ENCODE measurements around the gene GBP7.
"Not testable (repeated sequence)": the region's sequence is repeated elsewhere in the genome, so short reads cannot be mapped to it uniquely, and the experiment has no call there.

GBP7 gene, protein sequence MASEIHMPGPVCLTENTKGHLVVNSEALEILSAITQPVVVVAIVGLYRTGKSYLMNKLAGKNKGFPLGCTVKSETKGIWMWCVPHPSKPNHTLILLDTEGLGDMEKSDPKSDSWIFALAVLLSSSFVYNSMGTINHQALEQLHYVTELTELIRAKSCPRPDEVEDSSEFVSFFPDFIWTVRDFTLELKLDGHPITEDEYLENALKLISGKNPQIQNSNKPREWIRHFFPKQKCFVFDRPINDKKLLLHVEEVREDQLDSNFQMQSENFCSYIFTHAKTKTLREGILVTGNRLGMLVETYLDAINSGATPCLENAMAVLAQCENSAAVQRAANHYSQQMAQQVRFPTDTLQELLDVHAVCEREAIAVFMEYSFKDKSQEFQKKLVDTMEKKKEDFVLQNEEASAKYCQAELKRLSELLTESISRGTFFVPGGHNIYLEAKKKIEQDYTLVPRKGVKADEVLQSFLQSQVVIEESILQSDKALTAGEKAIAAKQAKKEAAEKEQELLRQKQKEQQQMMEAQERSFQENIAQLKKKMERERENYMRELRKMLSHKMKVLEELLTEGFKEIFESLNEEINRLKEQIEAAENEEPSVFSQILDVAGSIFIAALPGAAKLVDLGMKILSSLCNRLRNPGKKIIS

GRCh38 chr1:89175601-89176256, at the start of gene GBP7:
Gene GBP7, minus strand, starts transcription at chr1:89176003. Its CDS starts 4,068 bp downstream, at chr1:89171935.
- in situ Hi-C loops (cut with HindIII; ENCODE audit: low sequenced_read_pairs): no loop called here

GRCh38 chr1:89221341-89221740, 45.5 kb upstream of the GBP7 start:
- in situ Hi-C loops (cut with HindIII; ENCODE audit: low sequenced_read_pairs): no loop called here

GRCh38 chr1:89219851-89220250, 44.0 kb upstream of the GBP7 start:
- in situ Hi-C loops (cut with HindIII; ENCODE audit: low sequenced_read_pairs): not testable (repeated sequence)

DNA sequence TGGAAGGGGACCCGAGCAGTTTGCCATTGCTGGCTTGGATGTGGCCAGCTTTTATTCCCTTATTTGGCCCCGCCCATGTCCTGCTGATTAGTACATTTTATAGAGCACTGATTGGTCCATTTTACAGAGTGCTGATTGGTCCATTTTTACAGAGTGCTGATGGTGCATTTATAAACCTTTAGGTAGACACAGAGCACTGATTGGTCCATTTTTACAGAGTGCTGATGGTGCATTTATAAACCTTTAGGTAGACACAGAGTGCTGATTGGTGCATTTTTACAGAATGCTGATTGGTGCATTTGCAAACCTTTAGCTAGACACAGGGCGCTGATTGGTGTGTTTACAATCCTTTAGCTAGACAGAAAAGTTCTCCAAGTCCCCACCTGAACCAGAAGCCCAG, 43.1 kb upstream of the GBP7 start:
- in situ Hi-C loops (cut with HindIII; ENCODE audit: low sequenced_read_pairs): not testable (repeated sequence)

DNA sequence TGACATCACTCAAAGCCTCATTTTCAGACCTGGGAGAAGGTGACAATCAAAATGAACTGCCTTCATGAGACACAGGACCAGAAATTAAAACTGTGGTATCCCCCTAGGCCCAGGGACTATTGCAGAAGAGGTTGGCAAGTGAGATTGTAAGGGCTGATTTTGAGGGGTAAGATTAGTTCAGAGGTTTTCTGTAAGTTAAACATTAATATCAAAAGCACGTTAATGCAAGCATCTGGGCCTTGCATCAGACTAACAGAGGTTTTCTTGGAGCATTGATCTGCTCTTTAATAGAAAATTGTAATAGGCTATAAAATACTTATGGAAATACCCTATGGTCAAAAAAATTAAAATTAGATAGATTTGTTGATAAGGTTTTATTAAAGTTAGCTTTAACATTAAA, 37.5 kb upstream of the GBP7 start:
- in situ Hi-C loops (cut with HindIII; ENCODE audit: low sequenced_read_pairs): no loop called here

DNA sequence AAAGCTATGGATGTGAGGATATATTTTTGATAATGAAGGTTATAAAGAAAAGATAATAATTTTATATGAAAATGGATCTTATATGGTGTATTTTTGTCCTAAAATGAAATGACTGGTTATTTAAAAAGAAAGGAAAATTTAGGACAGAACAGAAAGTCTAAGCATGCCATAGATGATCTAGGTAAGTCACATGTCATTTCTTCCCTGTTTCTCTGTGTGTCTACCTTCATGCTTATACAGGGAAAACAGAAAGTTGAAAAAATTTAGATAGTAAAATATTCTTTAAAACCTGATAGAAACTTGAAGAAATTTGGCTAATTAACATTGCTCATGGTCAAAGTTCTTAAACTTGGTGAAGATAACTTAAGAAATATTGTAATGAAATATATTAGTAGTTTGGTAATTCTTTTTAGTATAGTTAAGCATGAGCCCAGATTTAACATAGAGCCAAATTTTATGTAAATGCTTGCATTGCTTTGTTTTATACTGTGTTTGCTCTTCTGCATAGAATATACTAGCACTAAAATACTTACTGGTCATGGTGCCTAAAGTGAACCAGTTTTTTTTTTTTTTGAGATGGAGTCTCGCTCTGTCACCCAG, 35.3 kb upstream of the GBP7 start:
- in situ Hi-C loops (cut with HindIII; ENCODE audit: low sequenced_read_pairs): no loop called here

DNA sequence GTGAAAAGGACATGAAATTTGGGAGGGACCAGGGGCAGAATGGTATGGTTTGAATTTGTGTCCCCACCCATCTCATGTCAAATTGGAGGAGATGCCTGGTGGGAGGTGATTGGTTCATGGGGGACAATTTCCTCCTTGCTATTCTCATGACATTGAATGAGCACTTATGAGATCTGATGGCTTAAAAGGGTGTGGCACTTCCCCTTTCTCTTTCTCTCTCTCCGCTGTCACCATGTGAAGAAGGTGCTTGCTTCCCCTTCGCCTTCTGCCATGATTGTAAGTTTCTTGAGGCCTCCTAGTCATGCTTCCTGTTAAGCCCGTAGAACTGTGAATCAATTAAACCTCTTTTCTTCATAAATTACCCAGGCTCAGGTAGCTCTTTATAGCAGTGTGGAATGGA, 30.6 kb upstream of the GBP7 start:
- in situ Hi-C loops (cut with HindIII; ENCODE audit: low sequenced_read_pairs): no loop called here

DNA sequence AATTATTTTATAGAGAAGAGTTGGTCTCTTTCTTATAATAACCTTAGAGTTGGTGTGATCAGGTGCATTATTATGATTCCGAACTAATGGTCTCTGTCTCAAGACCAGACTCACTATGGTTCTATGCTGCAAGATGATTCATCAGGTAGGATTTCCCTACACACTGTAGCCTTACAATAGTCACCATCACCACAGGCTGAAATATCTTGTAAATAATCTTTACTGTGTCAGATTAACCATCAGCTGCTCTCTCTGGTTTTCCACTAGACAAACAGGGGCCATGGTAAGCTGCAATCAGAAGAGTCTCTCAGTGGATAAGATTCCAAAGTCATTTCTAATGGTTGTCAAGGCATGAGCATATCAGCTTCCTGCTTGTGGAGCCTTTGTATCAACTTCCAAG, 27.4 kb upstream of the GBP7 start:
- in situ Hi-C loops (cut with HindIII; ENCODE audit: low sequenced_read_pairs): no loop called here

GRCh38 chr1:89201106-89201794, 25.4 kb upstream of the GBP7 start:
- in situ Hi-C loops (cut with HindIII; ENCODE audit: low sequenced_read_pairs): no loop called here

GRCh38 chr1:89200663-89201062, 24.9 kb upstream of the GBP7 start:
- in situ Hi-C loops (cut with HindIII; ENCODE audit: low sequenced_read_pairs): no loop called here

DNA sequence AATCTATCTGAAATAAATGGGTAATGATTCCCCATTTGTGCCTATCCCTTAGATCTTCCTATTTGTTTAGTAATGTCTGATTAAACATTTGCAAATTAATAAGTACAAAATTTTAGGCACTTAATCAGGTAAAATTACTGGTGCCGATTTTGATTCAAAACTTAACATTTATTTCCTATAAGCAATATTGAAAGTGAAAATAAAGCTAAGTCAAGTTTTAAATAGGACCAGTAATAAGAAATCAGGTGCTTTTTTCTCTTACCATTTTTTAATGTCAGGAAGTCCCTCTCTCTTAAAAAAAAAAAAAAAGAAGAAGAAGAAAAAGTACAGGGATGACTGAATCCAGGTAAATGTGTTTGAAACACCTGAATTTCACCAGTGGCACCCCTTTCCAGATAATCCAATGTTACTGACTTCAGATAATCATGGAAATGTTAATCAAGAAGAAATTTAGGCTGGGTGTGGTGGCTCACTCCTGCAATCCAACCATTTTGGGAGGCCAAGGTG, 23.8 kb upstream of the GBP7 start:
- in situ Hi-C loops (cut with HindIII; ENCODE audit: low sequenced_read_pairs): no loop called here

DNA sequence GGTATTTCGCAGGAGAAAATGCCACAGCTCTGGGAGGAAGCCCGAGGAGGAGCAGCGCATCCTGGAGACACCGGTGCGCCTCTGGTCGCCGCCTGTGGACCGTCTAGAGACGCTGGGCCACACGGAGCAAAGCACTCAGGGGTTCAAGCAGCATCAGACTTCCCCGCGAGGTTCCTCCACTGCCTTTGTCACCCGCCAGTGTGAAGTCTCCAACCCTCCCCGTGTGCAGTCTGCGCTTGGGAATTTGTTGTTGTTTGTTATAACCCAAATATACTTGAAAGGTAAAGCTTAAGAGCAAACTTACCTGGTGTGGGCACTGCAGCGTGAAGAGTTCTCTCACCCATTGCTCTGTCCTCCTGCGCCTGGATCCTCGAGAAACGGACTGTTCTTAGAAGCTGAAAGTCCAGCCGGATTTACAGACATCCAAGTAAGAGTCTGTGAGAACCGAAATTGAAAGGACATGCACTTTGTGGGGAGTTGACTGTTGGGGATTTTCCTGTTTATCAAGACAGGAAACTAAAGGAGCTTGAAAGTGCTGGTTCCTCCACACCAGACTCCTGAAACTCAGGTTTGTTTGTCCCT, 22.8 kb upstream of the GBP7 start, which contains the start of gene GBP4:
Gene GBP4, minus strand, starts transcription at position 452 of the 582 bp plus-strand sequence. Its CDS starts 108 bp downstream, at position 344.
- in situ Hi-C loops (cut with HindIII; ENCODE audit: low sequenced_read_pairs): no loop called here

GRCh38 chr1:89198081-89198480, 22.3 kb upstream of the GBP7 start:
- in situ Hi-C loops (cut with HindIII; ENCODE audit: low sequenced_read_pairs): no loop called here

DNA sequence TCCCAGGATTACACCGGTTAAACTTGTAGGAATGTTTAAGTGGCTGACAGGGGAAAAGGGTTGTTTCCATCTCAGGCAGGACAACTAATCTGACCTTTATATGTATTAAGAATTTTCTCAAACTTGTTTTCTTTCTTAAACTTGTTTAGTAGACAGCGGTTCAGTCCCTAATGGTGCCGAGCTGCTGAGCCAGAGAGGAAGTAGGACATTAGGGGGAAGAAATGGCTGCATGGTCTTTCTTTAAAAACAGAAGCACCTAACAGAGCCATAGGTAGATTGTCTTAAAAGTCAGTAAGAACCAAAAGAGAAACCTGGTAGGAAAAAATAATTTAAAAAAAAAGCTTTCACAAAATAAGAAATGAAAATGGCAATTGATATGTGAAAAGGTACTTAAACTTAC, 19.7 kb upstream of the GBP7 start:
- in situ Hi-C loops (cut with HindIII; ENCODE audit: low sequenced_read_pairs): no loop called here

DNA sequence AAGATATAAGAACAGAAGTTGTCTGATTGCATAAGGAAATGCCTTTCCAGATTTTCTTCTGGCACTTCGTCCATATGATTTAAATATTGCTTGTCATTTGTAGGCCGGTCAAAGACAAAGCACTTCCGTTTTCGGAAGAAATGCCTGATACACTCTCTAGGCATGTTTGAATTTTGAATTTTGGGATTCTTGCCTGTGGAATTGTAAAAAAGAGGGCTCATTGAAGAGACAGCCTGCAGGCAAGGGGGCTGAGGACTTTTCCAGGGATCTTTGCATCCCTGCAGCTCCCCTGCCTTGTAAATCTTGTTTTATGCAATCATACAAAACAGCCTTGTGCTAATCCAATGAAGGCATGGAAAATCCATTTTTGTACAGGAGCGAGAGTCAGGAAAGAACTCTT, 15.5 kb upstream of the GBP7 start:
- in situ Hi-C loops (cut with HindIII; ENCODE audit: low sequenced_read_pairs): no loop called here

DNA sequence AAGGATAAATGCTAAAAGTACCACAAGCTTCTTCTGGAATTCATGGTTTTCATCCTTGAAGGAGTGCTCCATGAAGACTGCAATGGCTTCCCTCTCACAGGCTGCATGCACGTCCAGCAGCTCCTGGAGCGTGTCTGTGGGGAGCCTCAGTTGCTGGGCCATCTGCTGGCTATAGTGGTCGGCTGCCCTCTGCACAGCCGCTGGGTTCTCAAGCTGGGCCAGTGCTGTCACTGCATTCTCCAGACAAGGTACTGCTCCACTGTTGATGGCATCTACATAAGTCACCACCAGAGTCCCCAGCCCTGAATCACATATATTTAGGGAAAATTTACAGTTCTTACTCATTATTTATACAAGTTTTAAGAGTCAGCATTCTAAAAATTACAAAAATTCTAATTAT, 14.2 kb upstream of the GBP7 start:
- in situ Hi-C loops (cut with HindIII; ENCODE audit: low sequenced_read_pairs): no loop called here

DNA sequence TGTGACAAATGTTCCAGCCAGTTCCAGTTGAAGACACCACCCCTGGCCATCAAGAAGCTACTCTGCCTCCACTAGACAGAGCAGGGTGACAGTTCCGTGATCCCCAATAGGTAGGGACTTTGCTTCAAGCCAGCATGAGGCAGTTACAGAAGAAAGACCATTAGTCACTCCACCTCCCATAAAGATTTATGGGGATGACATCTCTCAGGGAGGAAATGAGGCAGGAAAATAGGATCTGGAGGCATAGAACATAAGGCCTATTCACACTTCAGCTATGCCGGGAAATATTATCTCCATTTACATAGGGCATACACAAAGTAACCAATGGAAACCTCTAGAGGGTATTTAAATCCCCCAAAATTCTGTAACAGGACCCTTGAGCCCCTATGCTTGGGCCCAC, 3.5 kb upstream of the GBP7 start:
- in situ Hi-C loops (cut with HindIII; ENCODE audit: low sequenced_read_pairs): no loop called here

- in situ Hi-C loops (cut with HindIII; ENCODE audit: low sequenced_read_pairs): no loop called here
Measured at GRCh38 chr1:89176971-89177370, 1.2 kb upstream of the GBP7 start.

DNA sequence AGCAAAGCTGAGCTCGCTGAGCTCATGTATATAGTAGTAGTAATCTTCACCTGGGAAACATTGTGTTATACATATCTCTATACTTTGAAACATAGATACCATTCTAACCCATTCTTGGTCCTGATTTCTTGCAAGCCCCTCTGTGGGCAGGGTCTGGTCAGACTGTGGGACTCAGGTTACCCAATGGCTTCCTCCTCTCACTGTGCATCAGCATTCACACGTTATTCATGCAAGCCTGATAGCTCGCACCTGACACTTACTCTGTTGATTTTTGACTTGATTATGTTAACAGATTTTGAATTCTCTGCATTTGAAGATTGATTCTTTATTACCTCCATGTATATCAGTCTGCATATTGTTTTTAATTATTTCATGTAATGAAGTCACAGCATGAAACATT, 1.3 kb downstream of the GBP7 start:
- in situ Hi-C loops (cut with HindIII; ENCODE audit: low sequenced_read_pairs): no loop called here

DNA sequence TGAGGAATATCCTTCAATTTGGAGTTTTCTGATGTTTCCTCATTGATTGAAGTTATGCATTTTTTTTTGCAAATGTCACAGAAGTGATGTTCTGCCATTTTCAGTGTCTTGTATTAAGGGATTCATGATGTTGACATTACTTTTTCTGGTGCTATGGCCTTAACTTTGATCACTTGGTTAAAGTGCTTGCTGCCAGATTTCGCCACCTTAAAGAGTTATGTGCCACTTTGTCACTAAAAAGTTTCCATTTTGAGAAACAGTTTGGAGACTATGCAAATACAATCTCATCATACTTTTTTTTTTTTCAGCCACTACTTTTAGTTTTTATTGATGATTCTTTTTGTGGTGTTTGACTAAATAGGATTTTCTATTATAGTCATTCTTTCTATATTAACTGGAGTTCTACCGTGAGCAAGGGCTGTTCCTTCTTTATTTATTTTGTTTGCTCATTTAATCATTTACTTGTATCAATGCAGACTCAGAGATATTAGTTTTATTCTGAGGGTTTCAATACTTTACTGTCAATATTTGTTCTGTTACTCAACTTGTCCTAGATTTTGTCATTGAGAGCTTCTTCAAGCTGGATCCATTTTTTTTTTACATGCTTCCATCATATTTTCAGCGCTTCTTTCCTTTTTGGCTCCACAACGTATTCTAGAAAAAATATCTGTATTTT, 3.2 kb downstream of the GBP7 start:
- in situ Hi-C loops (cut with HindIII; ENCODE audit: low sequenced_read_pairs): no loop called here
